Endothelial cell of umbilical vein (primary cell): ENCODE results near the gene SPPL2B.

Source experiments
- CTCF ChIP-seq, 2 donors: IDR thresholded peaks; 1 replicate in 1 of 2; 2 replicates in 1 of 2; pipeline ENCODE4 v1.5.1; 2011; ENCODE audit warnings: low read length in 2 of 2, mild to moderate bottlenecking in 2 of 2, moderate library complexity in 2 of 2, control low read depth in 1 of 2, inconsistent platforms in 1 of 2, low read depth in 1 of 2; ENCODE audit not compliant: insufficient read depth in 1 of 2; ENCODE audit errors: extremely low read depth in 1 of 2
- EZH2 ChIP-seq: IDR thresholded peaks from 2 replicates; pipeline ENCODE4 v1.6.1; 2012; ENCODE audit warnings: borderline replicate concordance, low read depth, mild to moderate bottlenecking, moderate library complexity, low read length, inconsistent platforms; ENCODE audit not compliant: severe bottlenecking
- FOS ChIP-seq: IDR thresholded peaks from 2 replicates; pipeline ENCODE4 v1.6.1; 2011; ENCODE audit warnings: mild to moderate bottlenecking, low read length, moderate library complexity, borderline replicate concordance; ENCODE audit not compliant: insufficient read depth
- MAX ChIP-seq: IDR thresholded peaks from 2 replicates; pipeline ENCODE4 v1.6.1; 2011; ENCODE audit not compliant: insufficient read depth, insufficient read length
- POLR2A ChIP-seq: IDR thresholded peaks from 2 replicates; pipeline ENCODE4 v1.6.1; 2012; ENCODE audit warnings: low read depth, mild to moderate bottlenecking, control low read depth, low read length
- POLR2AphosphoS5 ChIP-seq: IDR thresholded peaks from 2 replicates; pipeline ENCODE4 v1.6.1; 2012; ENCODE audit warnings: low read depth, mild to moderate bottlenecking, control low read depth, low read length, moderate library complexity; ENCODE audit not compliant: insufficient read depth

GRCh38 chr19:2354670-2355069 lies 26.2 kb downstream of the SPPL2B start:
- TF ChIP-seq EZH2 (no peak), CTCF (IDR thresholded peaks at IDR 0.05; ENCODE audit: extremely low read depth in 1 of 2, insufficient read depth in 1 of 2, low read depth in 1 of 2, low read length in 2 of 2) (no peak), POLR2AphosphoS5 (no peak), POLR2A (no peak), MAX (no peak), FOS (no peak)
